G401.6 (cell line): ENCODE measurements around the gene ZDHHC16.
"Not testable (repeated sequence)": the region's sequence is repeated elsewhere in the genome, so short reads cannot be mapped to it uniquely, and the experiment has no call there.

Source experiments
- FAIRE-seq: peaks from 2 replicates; lab custom pipeline; 2012; peaks lifted over from hg19 to GRCh38; lab: Jason Lieb, UNC

ZDHHC16 gene

DNA sequence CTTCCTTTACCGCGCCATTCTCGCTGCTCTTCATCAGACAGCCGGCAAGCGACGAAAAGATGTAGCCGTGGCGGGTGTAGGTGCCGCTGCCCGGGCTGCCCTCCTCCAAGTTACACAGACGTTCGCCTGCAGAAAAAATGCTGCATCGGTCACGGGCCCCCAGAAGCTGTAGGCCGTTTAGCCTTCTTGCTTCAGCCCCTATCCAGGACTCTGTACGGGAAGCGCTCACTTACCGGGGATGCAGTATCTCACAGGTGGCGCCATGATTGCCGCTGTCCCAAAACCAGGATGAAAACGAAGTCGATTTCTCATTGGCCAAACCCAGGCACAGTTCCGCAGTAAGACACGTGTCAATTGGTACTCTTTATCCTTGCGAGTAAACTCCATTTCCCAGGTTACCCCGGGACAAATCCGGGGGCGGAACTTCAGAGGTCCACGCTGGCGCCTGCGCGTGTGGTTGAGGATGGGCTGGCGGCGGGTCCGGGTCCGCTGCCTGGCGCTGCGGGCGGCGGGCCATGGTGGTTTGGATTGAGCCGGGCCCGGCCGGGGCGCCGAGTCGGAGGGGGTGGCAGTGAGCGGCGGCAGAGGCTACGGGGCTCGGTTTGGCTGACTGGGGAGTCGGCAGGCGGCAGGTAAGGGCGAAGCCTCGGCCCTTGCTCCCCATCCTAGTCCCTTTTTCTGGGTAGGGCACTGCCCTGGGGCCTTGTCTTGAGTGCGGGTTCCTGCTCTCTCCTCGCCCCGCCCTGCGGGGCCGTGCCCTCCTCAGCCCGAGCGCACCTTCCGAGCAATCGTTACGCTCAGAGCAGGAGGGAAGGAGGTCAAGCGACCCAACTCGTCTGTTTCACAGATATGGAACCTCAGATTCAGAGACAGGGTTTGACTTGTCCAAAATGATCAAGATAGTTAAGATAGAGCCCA is at the start of gene ZDHHC16, which contains the start of gene EXOSC1:
Gene ZDHHC16, plus strand, starts transcription at position 454 of the 918 bp plus-strand sequence. CDS start 5,501 bp downstream, outside the sequence.
Gene EXOSC1, minus strand, starts transcription at position 285 of the 918 bp plus-strand sequence. Its CDS starts 21 bp downstream, at position 264.
- peak; percentile 97 for FAIRE-seq

DNA sequence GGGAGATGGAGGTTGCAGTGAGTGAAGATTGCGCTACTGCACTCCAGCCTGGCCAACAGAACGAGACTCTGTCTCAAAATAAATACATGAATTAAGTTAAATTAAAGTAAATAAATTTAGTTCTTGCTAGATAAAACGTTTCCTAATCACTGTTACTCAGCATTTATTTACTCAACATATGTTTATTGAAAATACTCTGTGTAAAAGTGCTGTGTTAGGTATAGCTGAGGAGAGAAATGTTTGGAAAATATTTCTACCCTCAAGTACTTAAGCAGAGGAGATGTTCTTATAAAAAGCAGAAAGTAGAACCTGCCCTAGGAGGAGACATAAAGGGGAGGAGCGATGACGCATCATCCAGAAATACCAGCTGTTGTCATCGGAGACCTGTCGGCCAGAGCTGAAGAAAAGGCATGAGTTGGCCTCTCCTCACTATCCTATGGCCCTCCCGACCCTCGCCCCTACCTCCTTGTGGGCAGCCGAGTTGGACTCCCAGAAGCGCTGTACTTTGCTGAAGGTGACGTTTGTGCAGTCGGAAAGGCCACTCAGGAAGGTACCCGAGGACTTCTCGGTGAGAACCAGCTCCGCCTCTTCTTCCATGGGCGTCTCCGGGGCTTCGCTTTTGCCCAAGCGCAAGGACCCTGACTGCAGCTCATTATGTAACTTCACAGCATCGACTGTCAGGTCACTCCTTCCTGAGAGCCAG is 46.0 kb upstream of the ZDHHC16 start:
- no peak for FAIRE-seq

DNA sequence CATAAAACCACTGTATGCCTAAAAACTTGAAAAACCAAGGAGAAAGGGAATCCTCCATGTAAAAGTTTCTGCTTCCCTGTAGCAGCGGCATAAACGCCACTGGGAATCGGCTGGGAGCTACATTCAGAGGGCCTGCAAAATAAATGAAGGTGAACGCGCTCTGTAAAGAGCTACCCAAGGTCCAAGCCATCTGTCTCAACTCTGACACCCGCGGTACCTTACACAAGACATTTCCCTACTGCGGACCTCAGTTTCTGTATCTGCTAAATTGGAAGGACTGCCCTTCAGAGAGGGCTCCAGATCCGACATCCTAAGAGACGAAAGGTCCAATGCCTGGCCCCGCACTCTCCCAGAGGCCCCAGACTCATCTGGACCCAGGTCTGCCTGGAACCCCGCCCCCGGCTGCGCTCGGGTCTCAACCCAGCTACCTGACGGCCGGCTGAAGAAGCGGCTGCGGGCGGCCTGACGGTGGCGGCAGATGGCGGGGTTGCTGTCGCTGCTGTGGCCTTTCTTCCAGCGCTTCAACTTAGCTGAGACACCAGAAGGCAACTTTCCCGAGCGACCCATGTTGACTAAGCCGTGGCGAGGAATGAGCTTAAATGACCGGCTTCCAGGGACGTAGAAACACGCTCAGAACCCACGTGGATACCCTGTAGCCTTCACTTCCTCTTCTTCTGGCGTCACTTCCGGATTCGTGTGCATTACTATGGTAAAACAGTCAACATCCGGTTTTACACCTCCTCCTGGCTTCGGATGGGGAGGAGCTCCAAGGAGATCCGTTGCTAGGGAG is 45.1 kb upstream of the ZDHHC16 start, which contains the start of gene RRP12:
Gene RRP12, minus strand, starts transcription at position 676 of the 790 bp plus-strand sequence. Its CDS starts 109 bp downstream, at position 567.
- FAIRE-seq, result peak; percentile 97

- FAIRE-seq, result no peak
Measured at GRCh38 chr10:97401455-97401919, 44.5 kb upstream of the ZDHHC16 start.

DNA sequence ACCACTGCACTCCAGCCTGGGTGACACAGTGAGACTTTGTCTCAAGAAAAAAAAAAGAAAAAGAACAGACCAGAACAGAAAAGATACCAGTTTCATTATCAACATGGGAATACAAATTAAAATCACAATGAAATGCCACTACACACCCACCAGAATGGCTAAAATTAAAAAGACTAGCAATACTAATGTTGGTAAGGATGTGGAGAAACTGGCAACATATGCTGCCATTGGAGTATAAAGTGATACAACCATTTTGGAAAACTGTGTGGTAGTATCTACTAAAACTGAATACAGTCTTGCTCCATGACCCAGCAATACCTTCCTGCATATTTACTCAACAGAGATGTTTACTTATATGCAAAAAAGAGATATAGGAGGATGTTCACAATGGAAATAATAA is 41.9 kb upstream of the ZDHHC16 start:
- FAIRE-seq, result no peak

- no peak for FAIRE-seq
Measured at GRCh38 chr10:97406064-97406463, 39.9 kb upstream of the ZDHHC16 start.

- not testable (repeated sequence) for FAIRE-seq
Measured at GRCh38 chr10:97406483-97406882, 39.5 kb upstream of the ZDHHC16 start.

DNA sequence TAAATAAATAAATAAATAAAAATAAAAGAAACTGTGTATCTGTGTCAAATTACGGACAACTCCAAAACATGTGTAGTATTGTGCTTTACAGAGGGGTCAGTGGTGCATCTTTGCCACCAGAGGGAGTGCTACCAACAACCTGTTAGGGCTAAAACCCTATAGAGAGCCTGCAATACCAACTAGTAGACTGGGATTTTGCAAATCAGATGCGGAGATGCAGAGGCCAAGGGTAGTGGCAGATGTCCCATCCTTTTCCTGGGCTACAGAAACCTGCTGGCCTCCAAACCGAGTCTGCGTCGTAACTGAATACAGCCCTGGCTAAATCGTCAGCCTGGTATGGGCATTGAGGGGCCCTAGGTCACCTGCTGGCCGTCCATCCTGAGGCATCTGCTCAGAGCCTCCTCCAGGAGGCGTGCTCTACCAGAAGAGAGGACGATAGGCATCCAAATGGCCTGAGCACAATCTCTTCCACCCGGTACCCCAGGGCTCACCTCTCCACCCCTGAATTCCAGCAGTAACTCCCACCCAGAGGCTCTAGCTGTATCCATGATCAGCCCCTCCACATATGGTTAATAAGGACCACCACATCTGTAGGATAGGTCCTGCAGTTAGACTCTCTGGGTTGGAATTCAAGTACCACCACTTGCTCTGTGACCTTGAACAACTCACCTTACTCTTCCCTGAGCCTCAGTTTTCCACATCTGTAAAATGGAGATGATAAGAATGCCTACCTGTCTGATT is 38.6 kb upstream of the ZDHHC16 start:
- FAIRE-seq, result peak; percentile 81

GRCh38 chr10:97407952-97408248 is 38.1 kb upstream of the ZDHHC16 start:
- FAIRE-seq, result no peak

- no peak for FAIRE-seq
Measured at GRCh38 chr10:97408496-97408992, 37.4 kb upstream of the ZDHHC16 start.

- FAIRE-seq, result no peak
Measured at GRCh38 chr10:97411406-97411805, 34.6 kb upstream of the ZDHHC16 start.

GRCh38 chr10:97412891-97413304 is 33.1 kb upstream of the ZDHHC16 start:
- no peak for FAIRE-seq

DNA sequence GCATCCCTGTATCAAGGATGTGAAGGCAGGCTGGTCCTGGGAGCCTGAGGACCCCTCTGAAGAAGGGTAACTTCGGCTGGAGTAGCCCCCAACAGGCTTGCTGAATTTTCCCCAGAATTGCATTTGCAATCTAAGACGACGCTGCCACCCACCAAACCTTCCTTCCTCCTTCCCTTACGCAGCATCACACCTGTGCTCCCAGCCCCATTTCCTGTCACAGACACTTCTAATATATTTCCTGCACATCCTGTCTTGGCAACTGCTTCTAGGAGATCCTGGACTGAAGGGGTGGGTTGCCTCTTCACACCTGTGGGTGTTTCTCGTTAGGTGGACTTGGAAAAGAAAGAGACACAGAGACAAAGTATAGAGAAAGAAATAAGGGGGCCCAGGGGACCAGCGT is 29.4 kb upstream of the ZDHHC16 start:
- FAIRE-seq, result no peak

- not testable (repeated sequence) for FAIRE-seq
Measured at GRCh38 chr10:97423757-97424098, 22.2 kb upstream of the ZDHHC16 start.

- no peak for FAIRE-seq
Measured at GRCh38 chr10:97425964-97426775, 19.8 kb upstream of the ZDHHC16 start, which contains the start of gene PGAM1. Gene PGAM1 (plus strand): TSS chr10:97426191. CDS start chr10:97426308, 117 bp downstream.

DNA sequence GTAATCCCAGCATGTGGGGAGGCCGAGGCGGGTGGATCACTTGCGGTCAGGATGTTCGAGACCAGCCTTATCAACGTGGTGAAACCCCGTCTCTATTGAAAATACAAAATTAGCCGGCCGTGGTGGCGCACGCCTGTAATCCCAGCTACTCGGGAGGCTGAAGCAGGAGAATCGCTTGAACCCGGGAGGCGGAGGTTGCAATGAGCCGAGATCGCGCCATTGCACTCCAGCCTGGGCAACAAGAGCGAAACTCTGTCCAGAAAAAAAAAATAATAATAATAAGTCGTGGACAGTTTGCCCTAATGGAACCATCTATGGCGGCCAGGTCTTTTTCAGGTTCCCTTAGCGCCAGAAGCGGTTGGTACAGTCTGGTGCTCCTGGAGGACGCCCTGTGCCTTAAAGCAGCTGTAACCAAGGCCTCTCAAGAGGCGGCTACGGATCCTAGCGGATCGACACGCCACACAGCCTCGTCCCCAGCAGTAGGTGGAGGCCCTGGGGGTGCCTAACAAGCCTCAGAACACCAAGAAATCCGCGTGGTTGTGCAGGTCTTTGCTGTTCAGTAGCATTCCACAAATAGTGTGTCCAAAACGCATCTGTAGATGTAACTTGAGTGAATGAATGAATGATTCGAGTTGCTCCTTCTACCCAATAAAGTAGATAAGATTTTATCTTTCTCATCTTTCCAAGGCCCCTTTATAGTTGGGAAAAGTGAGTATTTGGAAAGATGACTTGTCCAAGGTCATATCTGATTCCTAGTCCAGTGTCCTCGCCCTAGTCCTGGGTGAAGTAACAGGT is 19.0 kb upstream of the ZDHHC16 start:
- no peak for FAIRE-seq

DNA sequence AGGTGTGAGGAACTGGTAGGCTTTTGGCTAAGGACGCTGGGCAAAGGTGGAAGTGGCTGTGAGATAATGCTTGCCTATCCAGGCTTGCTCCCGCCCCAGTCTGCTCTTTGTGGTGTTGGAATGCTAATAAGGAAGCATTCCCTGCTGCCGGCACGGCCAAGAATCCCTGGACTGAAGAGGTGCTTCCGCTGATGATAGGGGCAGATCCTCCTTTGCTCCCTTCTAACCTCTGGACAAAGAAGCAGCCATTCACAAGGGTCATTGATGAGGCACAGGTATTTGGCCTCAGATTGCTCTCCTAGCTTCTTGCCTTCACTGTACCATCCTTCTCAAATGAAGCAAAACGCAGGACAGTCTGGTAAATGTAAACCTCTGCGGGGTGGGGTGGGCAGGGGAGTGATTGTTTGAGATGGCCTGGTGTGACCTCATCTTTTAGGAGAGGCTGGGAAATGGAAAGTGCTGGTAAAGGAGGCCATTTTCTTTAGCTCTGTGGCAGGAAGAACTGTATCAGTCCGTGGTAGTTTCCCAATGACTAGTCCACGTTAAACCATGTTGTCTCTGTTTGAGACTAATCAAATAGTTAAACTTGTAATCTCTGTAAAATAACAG is 18.3 kb upstream of the ZDHHC16 start:
- FAIRE-seq, result no peak

GRCh38 chr10:97428572-97428981 is 17.4 kb upstream of the ZDHHC16 start:
- FAIRE-seq, result no peak

- FAIRE-seq, result peak; percentile 44
Measured at GRCh38 chr10:97434055-97434454, 11.9 kb upstream of the ZDHHC16 start.
